T-helper 1 cell treated with Interleukin-12 subunit alpha and Interleukin-12 subunit beta and Interleukin-4 antibody, amounts not matched to agents 30 ng/mL and 1 ng/mL, for 36 hours (primary cell): Measurements from ENCODE around the gene LRRC8B. TPM values are rescaled to one million over a fixed set of nuclear protein-coding genes. Genes with fewer than 3 reads are reported as not detected.
"Not testable (repeated sequence)": the region's sequence is repeated elsewhere in the genome, so short reads cannot be mapped to it uniquely, and the experiment has no call there.

Source experiments
- intact Hi-C: fragments of 100-400 bp; cut with micrococcal nuclease; formaldehyde crosslinking; loops from one replicate; pipeline ENCODE4 v1.15.1; 2024
- total RNA-seq: library from RNA; stranded (reverse); gene quantifications from 2 replicates; pipeline ENCODE4 v1.2.3, GENCODE V29; 2022

The LRRC8B gene
- total RNA-seq, 1 donor from 2014 or later = 26.6 TPM

DNA sequence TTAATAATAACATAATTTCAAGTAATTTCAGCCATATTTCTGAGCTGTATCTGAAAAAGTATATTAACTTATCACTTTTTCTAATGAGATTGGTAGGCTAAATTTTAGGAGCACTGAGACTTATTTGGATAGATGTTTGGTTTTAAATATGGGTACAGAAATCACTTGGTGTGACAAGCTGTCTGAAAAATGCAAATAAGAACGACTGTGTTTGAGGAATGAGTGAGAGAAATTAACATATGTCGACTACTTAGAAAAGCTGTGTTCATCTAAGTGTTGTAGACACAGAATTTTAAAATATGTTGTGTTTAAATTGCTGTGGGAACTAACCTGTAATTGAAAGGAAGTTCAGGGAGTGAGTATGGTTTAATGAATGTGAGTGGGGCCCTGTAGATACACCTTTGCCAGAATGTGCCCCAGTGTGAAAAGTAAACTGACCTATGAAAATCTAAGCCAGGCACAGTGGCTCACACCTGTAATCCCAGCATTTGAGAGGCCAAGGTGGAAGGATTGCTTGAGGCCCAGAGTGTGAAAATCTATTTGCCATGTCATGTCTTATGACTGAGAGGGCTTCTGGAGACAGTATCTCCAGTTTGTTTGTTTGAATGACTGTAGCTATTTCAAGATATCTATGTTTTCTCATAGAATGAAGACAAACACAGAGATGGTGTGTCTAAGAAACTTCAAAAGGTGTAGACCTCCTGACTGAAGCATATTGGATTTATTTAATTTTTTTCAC is 54.5 kb downstream of the LRRC8B start:
- intact Hi-C loops = loop anchor here (10.0 kb wide), 1 partner anchor 174 kb away; no protein-coding TSS in a partner anchor

DNA sequence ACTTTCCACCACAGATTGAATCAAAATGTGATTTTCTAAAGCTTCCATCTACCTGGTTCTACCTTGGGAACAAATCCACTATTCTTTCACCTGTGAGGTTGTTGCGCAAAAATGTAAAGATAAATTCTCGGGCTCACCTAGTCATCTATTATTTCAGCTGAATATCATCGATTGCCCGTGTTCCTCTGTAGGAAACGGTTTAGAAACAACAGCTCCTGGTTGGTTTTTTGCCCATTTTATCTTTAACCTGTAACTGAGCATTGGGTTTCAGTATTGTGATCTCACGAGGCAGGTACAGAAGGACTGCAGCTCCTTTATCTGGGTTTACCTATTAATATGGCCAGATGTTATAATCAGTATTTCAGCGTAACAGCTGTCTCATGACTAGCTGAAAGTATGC is 55.4 kb downstream of the LRRC8B start:
- intact Hi-C loops = no loop called here

DNA sequence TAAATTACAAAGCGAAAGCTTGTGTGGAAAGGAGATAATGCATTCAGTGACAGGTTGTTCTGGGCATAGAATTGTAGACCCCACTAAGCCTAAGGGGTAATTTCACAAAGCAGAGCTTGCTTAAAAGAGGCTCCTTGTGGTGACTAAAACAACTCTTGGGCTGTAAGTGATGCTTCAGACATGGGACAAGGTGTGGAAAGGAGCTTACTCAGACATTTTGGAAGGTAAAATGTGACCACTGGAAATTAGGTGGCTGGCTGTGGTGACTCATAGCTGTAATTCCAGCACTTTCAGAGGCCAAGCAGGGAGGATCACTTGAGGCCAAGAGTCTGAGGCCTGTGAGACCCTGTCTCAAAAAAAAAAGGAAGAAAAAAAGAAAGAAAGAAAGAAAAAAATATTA is 57.2 kb downstream of the LRRC8B start:
- intact Hi-C loops = no loop called here

DNA sequence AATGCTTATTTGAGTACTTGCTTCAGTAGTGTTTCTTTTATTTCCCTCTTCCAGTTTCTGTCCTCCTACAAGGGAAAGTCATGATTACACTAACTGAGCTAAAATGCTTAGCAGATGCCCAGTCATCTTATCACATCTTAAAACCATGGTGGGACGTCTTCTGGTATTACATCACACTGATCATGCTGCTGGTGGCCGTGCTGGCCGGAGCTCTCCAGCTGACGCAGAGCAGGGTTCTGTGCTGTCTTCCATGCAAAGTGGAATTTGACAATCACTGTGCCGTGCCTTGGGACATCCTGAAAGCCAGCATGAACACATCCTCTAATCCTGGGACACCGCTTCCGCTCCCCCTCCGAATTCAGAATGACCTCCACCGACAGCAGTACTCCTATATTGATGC is 57.9 kb downstream of the LRRC8B start:
- intact Hi-C loops = no loop called here

DNA sequence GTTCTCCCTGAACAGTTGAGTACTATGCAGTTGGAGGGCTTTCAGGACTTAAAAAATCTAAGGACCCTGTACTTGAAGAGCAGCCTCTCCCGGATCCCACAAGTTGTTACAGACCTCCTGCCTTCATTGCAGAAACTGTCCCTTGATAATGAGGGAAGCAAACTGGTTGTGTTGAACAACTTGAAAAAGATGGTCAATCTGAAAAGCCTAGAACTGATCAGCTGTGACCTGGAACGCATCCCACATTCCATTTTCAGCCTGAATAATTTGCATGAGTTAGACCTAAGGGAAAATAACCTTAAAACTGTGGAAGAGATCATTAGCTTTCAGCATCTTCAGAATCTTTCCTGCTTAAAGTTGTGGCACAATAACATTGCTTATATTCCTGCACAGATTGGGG is 59.6 kb downstream of the LRRC8B start:
- intact Hi-C loops = no loop called here

DNA sequence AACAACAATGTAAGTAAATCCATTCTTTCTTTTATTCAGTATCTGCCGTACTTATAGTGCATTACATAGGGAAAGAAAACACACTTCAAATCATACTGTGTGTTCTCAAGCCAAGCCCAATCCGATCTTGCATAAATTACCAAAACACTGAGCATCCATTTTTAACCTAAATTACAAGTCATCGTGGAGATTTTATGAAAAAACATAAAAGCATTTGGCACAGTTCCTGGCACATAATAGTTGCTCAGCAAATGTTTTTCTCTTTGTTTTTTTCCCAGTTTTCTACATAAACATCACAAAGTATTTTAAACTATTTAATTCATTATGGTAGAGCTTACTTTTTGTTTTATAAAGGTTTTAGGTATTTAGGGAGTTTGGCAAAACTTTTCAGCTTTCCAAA is 60.2 kb downstream of the LRRC8B start:
- intact Hi-C loops = no loop called here

DNA sequence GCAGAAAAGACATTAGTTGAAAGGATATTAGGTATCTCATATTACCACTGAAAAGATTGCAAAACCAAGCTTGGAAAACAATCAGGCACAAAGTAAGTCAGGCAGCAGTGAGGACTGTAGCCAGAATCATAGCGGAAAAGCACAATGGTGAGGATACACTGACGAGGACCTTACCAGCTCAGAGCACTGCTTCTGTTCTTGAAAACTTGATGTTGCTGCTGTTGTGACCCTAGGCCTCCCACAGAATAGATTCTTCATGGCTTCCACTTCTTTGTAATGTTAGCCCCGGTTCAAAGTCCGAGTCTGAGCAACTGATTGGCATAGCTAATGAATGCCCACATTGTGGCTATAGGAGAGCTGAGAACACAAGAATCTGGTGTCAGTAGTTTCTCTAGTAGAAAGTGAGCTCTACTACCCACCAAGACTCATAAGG is 63.1 kb downstream of the LRRC8B start:
- intact Hi-C loops = no loop called here

DNA sequence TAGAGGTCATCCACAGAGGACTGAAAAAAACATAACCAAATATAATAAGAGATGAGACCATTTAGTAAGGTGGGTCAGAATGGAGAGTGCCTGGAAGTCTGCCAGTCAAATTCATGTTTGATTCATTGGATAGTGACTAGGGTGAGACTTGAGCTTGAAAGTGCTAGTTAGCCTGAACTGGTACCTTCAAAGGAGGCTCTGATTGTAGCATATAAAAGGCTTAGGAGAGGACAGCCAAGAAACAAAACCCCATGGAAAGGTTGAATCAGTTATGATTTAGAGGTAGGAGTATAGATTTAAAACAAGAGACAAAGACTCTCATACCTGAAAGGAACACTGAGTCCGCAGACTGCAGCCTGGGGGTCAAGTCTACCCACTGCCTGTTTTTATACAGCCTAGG is 63.9 kb downstream of the LRRC8B start:
- intact Hi-C loops = no loop called here

DNA sequence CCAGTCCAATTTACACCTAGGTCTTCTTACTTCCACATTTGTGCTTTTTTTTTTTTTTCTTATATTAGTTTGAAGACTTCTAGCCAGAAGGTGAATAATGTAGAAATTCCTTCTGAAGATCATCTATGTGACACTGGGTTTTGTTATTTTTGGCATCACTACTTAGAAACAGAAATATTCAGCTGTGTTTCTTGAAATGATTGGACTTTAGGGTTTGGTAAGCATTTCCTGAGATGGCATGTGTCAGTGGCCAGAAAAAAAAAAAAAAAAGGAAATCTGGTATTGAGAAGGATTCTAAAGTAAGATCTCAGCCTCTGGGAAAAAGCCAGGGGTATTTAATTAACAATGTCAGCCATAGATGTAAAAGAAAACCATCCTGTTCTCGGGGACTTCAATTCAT is 64.9 kb downstream of the LRRC8B start:
- intact Hi-C loops = no loop called here

DNA sequence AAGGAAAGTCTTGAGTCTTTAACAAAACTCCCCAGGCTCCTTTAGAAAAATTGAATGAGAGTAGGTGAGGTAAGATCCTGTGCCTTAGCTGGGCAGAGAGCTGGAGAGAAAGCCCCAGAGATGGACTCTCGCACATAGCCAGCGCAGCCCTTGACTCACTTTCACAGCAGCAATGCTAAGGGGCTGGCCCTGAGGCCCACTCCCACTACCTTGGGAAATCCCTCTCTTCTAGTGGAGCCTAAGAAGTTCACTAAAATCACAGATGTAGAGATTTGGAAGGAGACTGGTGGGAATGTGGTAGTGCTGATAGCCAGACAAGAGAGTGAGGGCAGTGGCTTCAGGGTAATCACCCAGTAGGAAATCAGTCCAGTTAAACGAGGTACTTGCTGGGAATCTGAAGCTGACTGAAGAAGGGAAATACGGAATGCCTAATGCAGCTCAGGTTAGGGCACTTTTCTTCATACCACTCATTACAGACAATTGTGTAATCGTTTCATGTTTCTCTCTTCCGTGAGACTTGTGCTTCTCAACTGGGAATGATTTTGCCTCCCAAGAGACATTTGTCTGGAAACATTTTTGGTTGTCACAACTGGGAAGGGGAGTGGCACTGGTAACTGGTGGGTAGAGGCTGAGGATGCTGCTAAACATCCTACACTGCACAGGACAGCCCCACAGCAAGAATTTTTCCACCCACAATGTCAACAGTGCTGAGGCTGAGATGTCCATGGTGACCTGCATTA is 65.9 kb downstream of the LRRC8B start:
- intact Hi-C loops = no loop called here

DNA sequence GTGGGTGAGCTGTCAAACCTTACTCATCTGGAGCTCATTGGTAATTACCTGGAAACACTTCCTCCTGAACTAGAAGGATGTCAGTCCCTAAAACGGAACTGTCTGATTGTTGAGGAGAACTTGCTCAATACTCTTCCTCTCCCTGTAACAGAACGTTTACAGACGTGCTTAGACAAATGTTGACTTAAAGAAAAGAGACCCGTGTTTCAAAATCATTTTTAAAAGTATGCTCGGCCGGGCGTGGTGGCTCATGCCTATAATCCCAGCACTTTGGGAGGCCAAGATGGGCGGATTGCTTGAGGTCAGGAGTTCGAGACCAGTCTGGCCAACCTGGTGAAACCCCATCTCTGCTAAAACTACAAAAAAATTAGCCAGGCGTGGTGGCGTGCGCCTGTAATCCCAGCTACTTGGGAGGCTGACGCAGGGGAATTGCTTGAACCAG is 68.3 kb downstream of the LRRC8B start:
- intact Hi-C loops = not testable (repeated sequence)

DNA sequence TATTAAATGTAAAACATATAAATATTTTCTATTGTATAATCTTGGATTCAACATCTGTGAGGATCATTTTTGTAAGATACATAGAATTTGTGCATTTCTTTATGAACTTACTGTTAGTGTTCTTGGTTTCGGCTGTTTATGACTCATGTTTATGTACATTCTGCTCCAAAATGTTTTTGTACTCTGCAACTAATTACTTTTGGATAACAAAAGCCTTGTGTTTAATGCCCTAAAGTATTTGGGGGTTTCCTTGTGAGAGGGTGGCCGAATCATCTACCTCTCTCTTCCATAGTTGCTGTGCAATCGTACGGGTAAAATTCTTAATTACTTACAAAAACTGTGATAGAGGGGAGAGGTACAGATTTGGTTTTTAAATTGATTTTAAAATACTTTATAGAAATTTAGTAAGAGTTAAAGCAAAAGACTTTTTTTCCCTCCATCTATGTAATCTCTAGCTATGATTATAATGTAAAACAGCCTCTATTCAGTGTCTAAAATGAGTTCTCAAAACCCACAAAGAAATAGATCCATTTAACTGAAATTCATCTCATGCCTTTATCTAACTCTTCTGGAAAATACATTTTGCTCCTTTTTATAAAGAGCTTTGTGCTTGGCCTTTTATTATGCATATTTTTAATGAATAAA is 69.6 kb downstream of the LRRC8B start:
- intact Hi-C loops = no loop called here

DNA sequence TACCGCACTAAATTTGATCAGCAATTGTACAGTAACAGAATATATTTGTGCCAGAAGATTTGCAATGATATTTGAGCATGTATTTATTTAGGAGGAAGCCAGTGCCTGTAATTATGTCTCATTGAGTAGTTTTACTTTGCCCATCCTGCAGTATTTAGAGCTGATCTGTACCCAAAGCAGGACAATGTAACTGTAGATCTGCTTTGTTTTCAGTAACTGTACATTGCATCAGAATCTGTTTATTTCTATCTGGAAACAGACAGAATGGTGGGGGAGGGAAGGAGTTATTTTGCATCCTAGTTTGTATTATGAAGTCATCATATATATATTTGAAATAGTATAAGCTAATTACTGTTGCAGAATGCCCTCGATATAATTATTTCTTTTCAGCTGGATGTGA is 72.1 kb downstream of the LRRC8B start:
- intact Hi-C loops = no loop called here

DNA sequence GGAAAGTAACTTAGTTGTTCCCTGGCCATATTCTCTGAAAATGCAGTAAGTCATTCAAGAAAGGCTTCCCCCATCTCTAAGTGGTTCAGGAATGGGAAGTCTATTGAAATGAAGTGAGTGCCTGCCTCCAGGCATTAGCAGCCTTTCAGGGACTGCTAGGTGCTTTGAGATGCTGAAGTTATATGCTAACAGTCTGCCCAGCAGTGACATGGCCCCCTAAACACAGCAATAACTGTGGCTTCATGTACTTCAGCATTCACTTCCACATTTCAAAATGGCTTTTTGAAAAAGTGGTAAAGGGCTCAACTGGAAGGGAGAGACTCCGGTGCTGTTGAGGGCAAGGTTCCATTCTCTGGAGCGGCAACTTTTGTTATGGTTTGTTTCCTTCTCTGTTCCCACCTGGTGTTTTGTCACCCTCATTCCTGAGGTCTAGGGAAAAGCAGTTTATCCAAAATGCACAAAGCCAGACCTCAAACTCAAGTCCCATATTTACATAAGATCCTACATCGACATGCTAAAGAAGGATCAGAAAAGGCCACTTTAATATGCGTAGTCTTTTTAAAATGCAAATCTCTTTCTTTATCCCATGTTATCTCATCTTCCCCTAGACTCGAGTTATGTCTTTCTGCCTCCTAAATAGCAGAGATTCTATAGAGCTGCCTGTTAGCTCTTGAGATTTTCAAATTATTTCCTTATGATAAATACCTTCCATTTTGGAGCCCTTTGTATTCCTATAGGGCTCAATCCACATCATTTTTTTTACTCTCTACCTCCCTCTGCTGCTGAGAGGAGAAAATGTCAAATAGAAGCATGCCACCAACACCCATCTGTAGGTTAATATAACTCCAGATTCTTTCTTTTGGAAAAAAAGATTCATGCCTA is 74.1 kb downstream of the LRRC8B start:
- intact Hi-C loops = loop anchor here (1.0 to 2.0 kb wide), 8 partner anchors 9 to 514 kb away; partner anchors contain the start of gene LRRC8B

DNA sequence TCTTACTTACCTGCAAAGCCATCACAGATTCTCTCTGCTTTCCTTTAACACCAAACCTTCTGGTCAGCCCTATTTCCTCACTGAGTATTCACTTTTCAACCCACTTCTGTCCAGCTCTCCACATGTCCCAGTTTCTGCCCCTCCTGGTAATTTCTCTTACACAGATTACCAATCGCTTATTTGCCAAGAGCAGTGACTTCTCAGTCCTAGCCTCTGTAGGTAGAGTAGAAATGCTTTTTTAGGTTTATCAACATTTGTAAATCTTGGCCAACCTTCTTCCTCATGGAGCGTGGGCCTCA is 74.7 kb downstream of the LRRC8B start:
- intact Hi-C loops = loop anchor here (1.0 to 2.0 kb wide), 8 partner anchors 8 to 514 kb away; partner anchors contain the start of gene LRRC8B

DNA sequence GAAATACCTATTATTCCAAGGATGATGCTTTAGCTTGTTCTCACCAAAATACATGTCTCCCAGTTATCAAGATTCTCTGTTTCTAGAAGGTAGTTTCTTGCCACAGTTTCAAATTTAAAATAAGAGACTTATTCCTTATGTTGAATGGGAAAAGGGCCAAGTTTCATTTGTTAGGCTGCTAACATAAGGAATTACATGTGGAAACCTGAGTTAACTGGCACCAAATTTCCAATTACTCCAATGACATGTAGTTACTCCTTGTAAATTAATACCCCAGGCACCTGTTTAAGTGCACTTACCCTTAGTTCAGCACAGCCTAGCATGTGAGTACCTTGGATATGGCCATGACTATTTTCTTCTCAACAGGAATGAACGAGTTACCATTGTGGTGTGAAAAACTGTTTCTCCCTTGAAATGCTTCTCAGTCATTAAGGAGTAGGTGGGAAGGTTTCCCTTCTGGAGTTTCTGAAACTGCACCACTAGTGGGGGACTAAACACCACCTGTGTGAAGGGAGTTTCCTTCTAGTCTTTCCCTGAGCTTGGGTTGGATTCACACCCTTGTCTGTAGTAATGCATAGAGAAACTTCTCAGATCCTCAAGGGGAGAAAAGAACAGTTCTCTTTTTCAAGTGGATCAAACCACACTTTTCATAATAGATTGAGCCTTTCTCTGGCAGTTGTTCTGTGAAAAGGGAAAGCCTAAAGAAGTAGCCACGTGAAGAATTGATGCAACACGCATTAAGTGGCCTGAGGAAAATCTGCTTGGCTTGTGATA is 76.0 kb downstream of the LRRC8B start:
- intact Hi-C loops = loop anchor here (10.0 kb wide), 1 partner anchor 916 kb away; the partner anchor contains the start of gene PKN2

DNA sequence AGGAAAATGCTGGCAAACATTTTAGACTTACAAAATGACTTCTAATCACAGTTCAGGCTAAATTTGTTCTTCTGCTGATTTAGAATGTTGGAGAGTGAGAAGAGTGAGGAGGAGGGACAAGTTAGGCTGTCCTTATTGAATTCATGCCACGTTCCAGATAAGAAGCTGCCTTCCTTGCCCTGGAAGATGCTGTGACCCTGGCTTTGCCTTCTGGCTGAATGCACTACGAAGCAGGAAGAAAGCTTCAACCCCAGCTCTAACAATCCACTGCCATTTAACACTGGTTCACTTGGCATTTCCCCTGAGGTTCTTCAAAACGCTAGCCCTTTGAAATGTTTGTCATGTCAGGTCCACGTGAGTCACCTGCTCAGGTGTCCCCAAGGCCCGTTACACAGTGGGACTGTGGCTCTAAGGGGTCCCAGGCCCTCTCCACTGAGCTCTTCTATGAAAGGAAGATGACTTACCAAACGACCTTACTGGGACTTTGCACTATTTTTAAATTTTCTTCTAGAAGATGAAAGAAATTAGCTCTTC is 78.3 kb downstream of the LRRC8B start:
- intact Hi-C loops = loop anchor here (10.0 kb wide), 1 partner anchor 918 kb away; the partner anchor contains the start of gene PKN2

DNA sequence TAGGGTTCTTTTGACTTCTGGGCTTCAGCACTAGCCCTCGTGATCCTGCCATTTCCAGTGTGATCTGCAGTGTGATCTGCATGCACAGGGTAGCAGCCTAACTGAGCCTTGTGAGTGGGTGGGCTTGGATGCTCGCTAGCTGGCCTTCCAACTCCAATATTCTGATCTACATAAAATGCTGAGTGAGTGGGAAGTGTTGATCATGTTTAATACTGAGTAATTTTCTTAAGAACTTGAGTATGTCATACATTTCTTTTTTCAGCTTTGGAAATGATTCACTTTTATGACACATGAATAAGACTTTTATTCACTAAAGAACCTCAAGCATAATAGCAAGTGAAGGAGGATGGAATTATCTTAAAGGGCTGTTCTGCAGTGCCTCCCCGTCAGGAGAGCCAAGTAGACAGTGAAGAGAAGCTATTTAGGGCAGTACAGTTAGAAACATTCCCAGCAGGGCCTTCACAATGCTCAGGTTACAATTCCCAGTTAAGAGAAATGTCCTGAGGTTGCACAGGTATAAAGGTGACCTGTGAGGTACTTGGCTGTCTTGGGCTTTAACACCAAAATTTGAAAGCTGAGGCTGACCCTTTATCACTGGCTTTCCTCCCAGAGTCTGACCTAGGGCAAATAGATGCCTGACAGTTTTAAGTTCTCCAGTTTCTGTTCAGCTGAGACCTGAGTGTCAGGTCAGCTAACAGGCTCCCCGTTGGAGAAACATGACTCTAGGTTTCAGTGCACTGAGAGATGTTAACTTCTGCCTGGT is 79.2 kb downstream of the LRRC8B start:
- intact Hi-C loops = loop anchor here (10.0 kb wide), 1 partner anchor 919 kb away; the partner anchor contains the start of gene PKN2

DNA sequence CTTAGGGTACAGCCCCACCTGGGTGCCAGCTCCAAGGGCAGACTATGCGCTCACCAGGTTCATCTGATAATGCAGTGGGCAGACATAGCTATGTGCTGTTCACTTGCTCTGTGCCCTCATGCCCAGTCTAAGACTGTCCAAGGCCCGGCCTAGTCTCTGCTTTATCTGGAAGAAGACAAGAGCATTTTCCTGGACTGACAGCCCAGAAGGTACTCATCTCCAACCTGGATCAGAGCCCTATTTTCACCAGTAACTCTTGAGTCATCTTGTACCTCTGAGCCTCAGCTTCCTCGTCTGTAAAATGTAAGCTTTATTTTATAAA is 79.7 kb downstream of the LRRC8B start:
- intact Hi-C loops = loop anchor here (10.0 kb wide), 1 partner anchor 920 kb away; the partner anchor contains the start of gene PKN2
